Vagina (tissue), 2 donors: ENCODE measurements around the gene TTC5.

ENCODE experiments used
- CTCF ChIP-seq, 3 experiments: fragments of 450-650 bp in 2 of 3; fragments of 200-600 bp in 1 of 3; sonication (generic) in 1 of 3; IDR thresholded peaks; one replicate each; pipeline ENCODE4 v1.5.1; 2017 to 2019; ENCODE audit warnings: antibody characterized with exemption in 3 of 3, mild to moderate bottlenecking in 2 of 3, moderate library complexity in 2 of 3
- POLR2A ChIP-seq, 2 donors: fragments of 450-650 bp; IDR thresholded peaks; one replicate each; pipeline ENCODE4 v1.6.1; 2017; ENCODE audit warnings: antibody characterized with exemption in 2 of 2, mild to moderate bottlenecking in 2 of 2, moderate library complexity in 2 of 2

- TF ChIP-seq CTCF (IDR thresholded peaks at IDR 0.05) (no peak), POLR2A (IDR thresholded peaks at IDR 0.05) (no peak)
Measured at GRCh38 chr14:20302042-20302755, 3.6 kb downstream of the TTC5 start.
